ENCODE data around the gene DCLK1. TPM values are rescaled to one million over a fixed set of nuclear protein-coding genes. Genes with fewer than 3 reads are reported as not detected.

Gene DCLK1
- total RNA-seq, 4 donors from 2014 or later = 20.5 to 40.1 (median 28.7) TPM

DNA sequence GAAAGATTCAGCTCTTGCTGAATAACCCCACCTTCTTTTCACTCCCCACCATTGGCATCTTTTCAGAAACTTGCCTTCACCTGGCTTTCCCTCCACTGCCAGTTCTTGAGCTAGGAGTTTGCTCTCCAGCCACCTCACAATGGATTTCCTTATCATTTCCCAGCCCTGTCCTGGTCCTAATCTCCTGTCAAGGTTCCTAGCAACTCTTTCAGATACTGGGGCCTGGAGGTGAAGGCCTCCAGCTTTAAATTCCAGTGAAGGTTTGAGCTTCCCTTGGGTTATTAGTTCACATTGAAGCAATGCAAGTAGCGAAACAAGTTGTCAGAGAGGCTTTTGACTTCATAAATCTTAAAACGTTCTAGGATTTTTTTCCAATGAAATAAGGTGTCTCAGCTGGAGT, 333.9 kb downstream of the DCLK1 start:
- no peaks in the 10 kb centered on the region for H3K36me3 ChIP-seq
- peaks cover 0 to 54% (median 50%) of the 10 kb centered on the region in 4 donors for H3K4me1 ChIP-seq
- H3K27ac ChIP-seq (replicated peaks in 1 of 4) = peak overlapping the region in 3 of 4 donors; percentile 3 to 49 (median 3)
- no peak overlapping the region for H3K4me3 ChIP-seq
- H3K9me3 ChIP-seq = no peaks in the 10 kb centered on the region
- WGBS = 78% methylated on average over 2 of the region's 2 CpGs
- TF ChIP-seq EP300 (IDR thresholded peaks at IDR 0.05) = no peak
- TF ChIP-seq POLR2AphosphoS5 (IDR thresholded peaks at IDR 0.05) = no peak
- no peak for TF ChIP-seq POLR2A (IDR thresholded peaks at IDR 0.05; ENCODE audit: low read depth)
- TF ChIP-seq, protein P1, sequence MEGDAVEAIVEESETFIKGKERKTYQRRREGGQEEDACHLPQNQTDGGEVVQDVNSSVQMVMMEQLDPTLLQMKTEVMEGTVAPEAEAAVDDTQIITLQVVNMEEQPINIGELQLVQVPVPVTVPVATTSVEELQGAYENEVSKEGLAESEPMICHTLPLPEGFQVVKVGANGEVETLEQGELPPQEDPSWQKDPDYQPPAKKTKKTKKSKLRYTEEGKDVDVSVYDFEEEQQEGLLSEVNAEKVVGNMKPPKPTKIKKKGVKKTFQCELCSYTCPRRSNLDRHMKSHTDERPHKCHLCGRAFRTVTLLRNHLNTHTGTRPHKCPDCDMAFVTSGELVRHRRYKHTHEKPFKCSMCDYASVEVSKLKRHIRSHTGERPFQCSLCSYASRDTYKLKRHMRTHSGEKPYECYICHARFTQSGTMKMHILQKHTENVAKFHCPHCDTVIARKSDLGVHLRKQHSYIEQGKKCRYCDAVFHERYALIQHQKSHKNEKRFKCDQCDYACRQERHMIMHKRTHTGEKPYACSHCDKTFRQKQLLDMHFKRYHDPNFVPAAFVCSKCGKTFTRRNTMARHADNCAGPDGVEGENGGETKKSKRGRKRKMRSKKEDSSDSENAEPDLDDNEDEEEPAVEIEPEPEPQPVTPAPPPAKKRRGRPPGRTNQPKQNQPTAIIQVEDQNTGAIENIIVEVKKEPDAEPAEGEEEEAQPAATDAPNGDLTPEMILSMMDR (IDR thresholded peaks at IDR 0.05) = no peak
- H3K27me3 ChIP-seq = no peaks in the 10 kb centered on the region
- DNase-seq (ENCODE audit: extremely low spot score) = no peak
- intact Hi-C loops (cut with DNase I) = loop anchor here (10.0 kb wide), 1 partner anchor 852 kb away; the partner anchor contains the start of gene NBEA

DNA sequence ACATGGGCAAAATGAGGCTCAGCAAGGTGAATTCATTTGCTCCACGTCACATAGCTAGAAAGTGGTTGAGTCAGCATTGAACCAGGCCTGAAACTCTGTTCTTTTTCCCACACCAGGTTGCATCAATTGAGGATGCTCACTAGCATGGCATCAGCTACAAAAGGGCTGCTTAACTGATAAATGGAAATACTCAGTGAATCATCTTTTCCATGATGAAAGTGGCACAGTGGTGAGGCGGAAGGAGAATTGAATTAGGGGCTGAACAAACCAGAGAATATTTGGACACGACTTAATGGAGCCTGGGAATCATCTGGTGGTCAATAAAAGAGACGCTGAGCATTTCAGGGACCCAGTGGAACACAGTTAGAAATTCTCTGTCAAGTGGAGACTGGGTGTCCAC, 334.6 kb downstream of the DCLK1 start:
- intact Hi-C loops (cut with DNase I) = loop anchor here (10.0 kb wide), 1 partner anchor 852 kb away; the partner anchor contains the start of gene NBEA

DNA sequence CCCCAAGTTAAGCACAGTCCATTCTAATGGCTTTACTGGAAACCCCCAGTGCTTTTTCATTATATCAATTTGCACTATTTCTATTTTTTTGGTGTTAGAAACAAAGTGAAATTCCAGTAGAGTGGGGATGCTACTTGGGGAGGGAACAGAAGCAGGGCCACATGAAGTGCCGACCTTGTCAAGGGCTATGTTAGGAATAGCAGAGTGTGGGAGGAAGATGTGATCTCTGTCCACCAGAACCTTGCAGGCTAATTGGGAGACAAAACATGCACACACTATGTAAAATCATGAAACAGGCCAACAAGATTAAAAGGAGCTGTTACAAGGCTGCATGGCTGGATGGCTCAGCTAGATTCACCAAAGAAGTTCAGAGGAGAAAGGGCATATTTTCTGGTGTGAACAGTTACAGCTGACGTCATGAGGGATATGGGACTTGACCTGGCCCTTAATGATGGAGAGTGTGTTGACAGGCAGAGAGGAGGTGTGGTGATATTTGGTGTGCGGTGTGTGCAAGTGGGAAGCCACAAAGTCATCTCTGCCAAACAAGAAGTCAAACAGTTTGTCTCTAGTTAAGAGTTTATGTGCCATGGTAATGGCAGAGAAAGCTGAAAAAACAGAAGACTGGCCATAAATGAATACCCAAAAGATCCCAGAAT, 336.3 kb downstream of the DCLK1 start:
- H3K9me3 ChIP-seq = no peaks in the 10 kb centered on the region
- no peak overlapping the region for H3K4me3 ChIP-seq
- TF ChIP-seq POLR2AphosphoS5 (IDR thresholded peaks at IDR 0.05) = no peak
- TF ChIP-seq, protein P1 (IDR thresholded peaks at IDR 0.05) = no peak
- no peak for TF ChIP-seq EP300 (IDR thresholded peaks at IDR 0.05)
- TF ChIP-seq POLR2A (IDR thresholded peaks at IDR 0.05; ENCODE audit: low read depth) = no peak
- no peaks in the 10 kb centered on the region for H3K36me3 ChIP-seq
- no peak for DNase-seq (ENCODE audit: extremely low spot score)
- intact Hi-C loops (cut with DNase I) = loop anchor here (10.0 kb wide), 1 partner anchor 850 kb away; the partner anchor contains the start of gene NBEA
- no peaks in the 10 kb centered on the region for H3K27me3 ChIP-seq
- H3K27ac ChIP-seq (replicated peaks in 1 of 4) = peak overlapping the region; percentile 61 to 70 (median 62)
- WGBS = 34% methylated on average over 3 of the region's 3 CpGs
- H3K4me1 ChIP-seq = peaks cover 0 to 74% (median 65%) of the 10 kb centered on the region in 4 donors

More for the DNA sequence above, 334.6 kb downstream of the DCLK1 start:
- no peaks in the 10 kb centered on the region for H3K27me3 ChIP-seq
- peaks cover 0 to 60% (median 54%) of the 10 kb centered on the region in 4 donors for H3K4me1 ChIP-seq
- DNase-seq (ENCODE audit: extremely low spot score) = no peak
- H3K27ac ChIP-seq (replicated peaks in 1 of 4) = peak overlapping the region in 2 of 4 donors; percentile 15 to 49
- no peaks in the 10 kb centered on the region for H3K36me3 ChIP-seq
- no peaks in the 10 kb centered on the region for H3K9me3 ChIP-seq
- TF ChIP-seq POLR2A (IDR thresholded peaks at IDR 0.05; ENCODE audit: low read depth) (no peak), EP300 (IDR thresholded peaks at IDR 0.05) (no peak), POLR2AphosphoS5 (IDR thresholded peaks at IDR 0.05) (no peak)
- TF ChIP-seq, protein P1 (IDR thresholded peaks at IDR 0.05) = no peak
- no peak overlapping the region for H3K4me3 ChIP-seq
- 93% methylated on average over 4 of the region's 4 CpGs for WGBS

DNA sequence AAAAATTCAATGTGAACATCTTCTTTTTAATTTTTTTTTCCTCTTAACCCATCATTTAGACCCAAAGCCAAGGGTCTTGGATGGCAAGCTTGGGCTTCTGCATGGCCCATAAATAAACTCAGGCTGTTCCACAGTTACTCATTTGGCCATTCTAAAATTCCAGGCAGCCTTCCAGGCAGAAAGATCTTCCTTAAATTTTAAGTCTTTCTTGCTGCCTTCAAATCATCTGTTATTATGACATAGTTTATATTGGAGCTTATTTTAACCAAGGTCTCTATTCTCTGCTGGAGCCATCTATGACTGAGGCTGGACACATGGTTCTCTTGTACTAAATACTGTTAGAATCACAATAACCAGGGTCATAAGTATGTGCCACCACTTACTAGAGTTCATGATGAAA, 337.4 kb downstream of the DCLK1 start:
- TF ChIP-seq, protein P1 (IDR thresholded peaks at IDR 0.05) = no peak
- TF ChIP-seq EP300 (IDR thresholded peaks at IDR 0.05) = no peak
- peak in 1 of 2 donors; percentile 7 for TF ChIP-seq POLR2AphosphoS5 (IDR thresholded peaks at IDR 0.05)
- Histone ChIP-seq H3K4me3 (no peak overlapping the region), H3K9me3 (no peaks in the 10 kb centered on the region), H3K4me1 (peaks cover 0 to 85% (median 76%) of the 10 kb centered on the region in 4 donors), H3K27me3 (no peaks in the 10 kb centered on the region), H3K36me3 (no peaks in the 10 kb centered on the region), H3K27ac (replicated peaks in 1 of 4) (peak overlapping the region; percentile 61 to 70 (median 62))
- intact Hi-C loops (cut with DNase I) = loop anchor here (10.0 kb wide), 1 partner anchor 849 kb away; the partner anchor contains the start of gene NBEA
- DNase-seq (ENCODE audit: extremely low spot score) = no peak

Data from esophagus muscularis mucosa (tissue), 4 donors.